GM12873 (cell line): ENCODE results near the gene KRTAP27-1.

Experiments
- CTCF ChIP-seq: IDR thresholded peaks from 2 replicates; pipeline ENCODE4 v1.5.1; 2012; ENCODE audit warnings: low read depth, mild to moderate bottlenecking, moderate library complexity, low read length, control low read depth; ENCODE audit not compliant: insufficient read depth; ENCODE audit errors: missing control alignments

The KRTAP27-1 gene

GRCh38 chr21:30289215-30289614 is 48.3 kb downstream of the KRTAP27-1 start, which contains the start of gene KRTAP25-1:
KRTAP25-1 (minus strand) TSS chr21:30289514; CDS start chr21:30289490, 24 bp downstream.
- no peak for TF ChIP-seq CTCF
